Activated T-cell treated with anti-CD3 and anti-CD28 coated beads, Interleukin-2, amount 50 U/mL, for 1 hour (primary cell): Measurements from ENCODE around the gene ZNF479.
"Not testable (repeated sequence)": the region's sequence is repeated elsewhere in the genome, so short reads cannot be mapped to it uniquely, and the experiment has no call there.

Experiments
- DNase-seq: peaks from one replicate; pipeline ENCODE4 v3.0.0-alpha.2; 2020

The ZNF479 gene

GRCh38 chr7:57132336-57132735 lies at the start of gene ZNF479:
Gene ZNF479 (minus strand): TSS chr7:57132436. CDS start chr7:57132324, 112 bp downstream.
- not testable (repeated sequence) for DNase-seq

DNA sequence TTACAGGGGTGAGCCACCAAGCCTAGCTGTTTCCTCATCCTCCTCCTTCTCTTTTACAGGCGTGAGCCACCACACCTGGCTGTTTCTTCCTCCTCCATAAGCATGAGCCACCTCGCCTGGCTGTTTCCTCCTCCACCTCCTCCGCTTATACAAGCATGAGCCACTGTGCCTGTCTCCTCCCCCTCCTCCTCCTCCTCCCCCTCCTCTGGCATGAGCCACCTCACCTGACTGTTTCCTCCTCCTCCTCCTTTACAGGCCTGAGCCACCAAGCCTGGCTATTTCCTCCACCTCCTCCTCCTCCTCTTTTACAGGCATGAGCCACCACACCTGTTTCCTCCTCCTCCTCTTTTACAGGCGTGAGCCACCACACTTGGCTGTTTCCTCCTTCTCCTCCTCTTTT lies 49.8 kb upstream of the ZNF479 start:
- no peak for DNase-seq

DNA sequence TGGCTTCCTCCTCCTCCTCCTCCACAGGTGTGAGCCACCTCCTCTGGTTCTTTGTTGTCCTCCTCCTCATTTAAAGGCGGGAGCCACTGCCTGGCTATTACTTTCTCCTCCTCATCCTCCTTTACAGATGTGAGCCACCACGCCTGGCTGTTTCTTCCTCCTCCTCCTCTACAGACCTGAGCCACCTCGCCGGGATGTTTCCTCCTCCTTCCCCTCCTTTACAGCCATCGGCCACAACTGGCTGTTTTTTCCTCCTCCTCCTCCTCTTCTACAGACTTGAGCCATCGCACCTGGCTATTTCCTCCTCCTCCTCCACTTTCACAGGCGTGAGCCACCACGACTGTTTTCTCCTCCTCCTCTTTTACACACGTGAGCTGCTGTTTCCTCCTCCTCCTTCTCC lies 49.0 kb upstream of the ZNF479 start:
- DNase-seq, result no peak

DNA sequence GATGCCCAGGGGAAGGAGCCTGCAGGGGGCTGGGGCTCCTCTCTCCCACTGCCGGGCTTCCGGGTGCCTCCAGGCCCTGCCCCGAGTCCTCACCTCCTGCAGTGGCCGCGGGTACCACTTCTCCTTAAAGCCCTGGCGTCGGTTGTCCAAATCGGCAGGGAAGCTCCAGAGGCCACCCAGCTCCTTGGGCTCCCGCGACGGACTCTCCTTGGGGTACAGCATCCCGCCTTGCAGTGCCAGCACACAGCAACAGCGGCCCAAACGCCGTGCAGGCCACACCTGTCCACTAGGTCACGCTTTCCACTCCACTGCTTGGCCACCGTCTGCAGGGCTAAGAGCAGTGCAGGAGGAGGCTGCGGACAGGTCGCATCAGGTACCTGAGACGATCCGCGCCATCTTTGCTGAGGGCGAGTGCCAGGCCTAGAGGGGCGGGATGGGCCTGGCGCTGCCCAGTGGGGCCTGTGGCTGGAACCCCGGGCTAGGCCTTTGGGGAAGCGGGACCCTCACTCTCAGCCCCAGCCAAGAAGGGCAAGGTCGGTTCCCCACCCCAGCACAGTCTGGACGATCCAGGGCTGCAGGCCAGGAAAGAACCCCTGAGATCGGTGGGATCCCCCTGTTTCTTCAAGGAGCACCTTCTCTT lies 47.7 kb upstream of the ZNF479 start:
- no peak for DNase-seq

DNA sequence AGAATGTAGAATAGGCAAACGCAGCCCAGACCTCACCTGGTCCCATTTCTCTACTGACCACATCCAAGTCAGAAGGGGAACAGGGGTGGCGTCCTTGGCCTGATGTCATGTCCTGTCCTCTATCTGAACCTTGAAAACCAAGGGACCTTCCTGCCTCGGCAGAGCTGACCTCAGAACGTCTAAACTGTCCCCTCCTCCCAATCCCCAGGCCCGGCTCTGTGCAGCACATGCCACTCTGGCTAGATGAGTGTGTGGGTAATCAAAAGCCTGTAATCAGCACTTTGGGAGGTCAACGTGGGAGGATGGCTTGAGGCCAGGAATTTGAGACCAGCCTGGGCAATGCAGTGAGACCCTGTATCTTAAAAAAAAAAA lies 46.5 kb upstream of the ZNF479 start:
- DNase-seq, result no peak

GRCh38 chr7:57177856-57178767 lies 45.9 kb upstream of the ZNF479 start:
- DNase-seq, result no peak

- DNase-seq, result no peak
Measured at GRCh38 chr7:57176928-57177635, 44.8 kb upstream of the ZNF479 start.

DNA sequence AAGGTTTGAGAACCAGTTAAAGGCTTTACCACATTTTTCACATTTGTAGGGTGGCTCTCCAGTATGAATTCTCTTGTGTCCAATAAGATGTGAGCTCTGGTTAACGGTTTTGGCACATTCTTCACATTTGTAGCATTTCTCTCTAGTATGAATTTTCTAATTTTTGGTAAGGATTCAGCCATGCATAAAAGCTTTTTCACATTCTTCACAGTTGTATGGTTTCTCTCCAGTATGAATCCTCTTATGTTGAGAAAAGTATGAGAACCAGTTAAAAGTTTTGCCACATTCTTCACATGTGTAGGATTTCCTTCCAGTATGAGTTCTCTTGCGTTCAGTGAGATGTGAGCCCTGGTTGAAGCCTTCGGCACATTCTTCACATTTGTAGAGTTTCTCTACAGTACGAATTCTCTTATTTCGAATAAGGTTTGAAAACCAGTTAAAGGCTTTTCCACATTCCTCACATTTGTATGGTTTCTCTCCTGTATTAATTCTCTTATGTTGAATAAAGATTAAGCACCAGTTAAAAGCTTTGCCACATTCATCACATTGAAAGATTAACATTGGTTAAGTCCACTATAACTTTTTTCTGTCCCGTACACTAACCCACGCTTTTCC lies 33.2 kb upstream of the ZNF479 start:
- DNase-seq, result no peak

DNA sequence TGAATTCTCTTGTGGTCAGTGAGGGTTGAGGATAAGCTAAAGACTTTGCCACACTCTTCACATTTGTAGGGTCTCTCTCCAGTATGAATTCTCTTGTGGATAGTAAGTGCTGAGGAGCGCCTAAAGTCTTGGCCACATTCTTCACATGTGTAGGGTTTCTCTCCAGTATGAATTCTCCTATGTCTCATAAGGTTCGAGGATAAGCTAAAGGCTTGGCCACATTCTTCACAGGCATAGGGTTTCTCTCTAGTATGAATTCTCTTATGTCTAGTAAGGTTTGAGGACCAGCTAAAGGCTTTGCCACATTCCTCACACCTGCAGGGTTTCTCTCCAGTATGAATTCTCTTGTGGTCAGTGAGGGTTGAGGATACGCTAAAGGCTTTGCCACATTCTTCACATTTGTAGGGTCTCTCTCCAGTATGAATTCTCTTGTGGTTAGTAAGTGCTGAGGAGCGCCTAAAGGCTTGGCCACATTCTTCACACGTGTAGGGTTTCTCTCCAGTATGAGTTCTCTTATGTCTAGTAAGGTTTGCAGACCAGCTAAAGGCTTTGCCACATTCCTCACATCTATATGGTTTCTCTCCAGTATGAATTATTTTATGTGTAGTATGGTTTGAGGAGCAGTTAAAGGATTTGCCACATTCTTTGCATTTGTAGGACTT lies 12.0 kb downstream of the ZNF479 start:
- not testable (repeated sequence) for DNase-seq
